RWPE2 (cell line): Measurements from ENCODE around the gene TBX10.

Experiments used
- ATAC-seq: fragments of 200-7000 bp; cut with Tn5 transposase; 3 replicates; pipeline ENCODE4 v1.9.1; 2021; ENCODE audit warnings: low read depth
- DNase-seq: peaks from one replicate; pipeline ENCODE4 v3.0.0-alpha.2; 2020; ENCODE audit warnings: low spot score
- H3K27ac ChIP-seq: fragments of 450-650 bp; 2 replicates; pipeline ENCODE4 v1.5.1; 2017; ENCODE audit warnings: mild to moderate bottlenecking; ENCODE audit not compliant: poor library complexity, severe bottlenecking
- H3K27me3 ChIP-seq: fragments of 250-450 bp; sonication (Bioruptor Pico); 2 replicates; pipeline ENCODE4 v1.5.1; 2021; ENCODE audit warnings: mild to moderate bottlenecking, moderate library complexity; ENCODE audit not compliant: insufficient read depth, poor library complexity, severe bottlenecking
- H3K36me3 ChIP-seq: fragments of 250-450 bp; sonication (Bioruptor Pico); 2 replicates; pipeline ENCODE4 v1.5.1; 2020; ENCODE audit warnings: low read depth, mild to moderate bottlenecking, moderate library complexity
- H3K4me1 ChIP-seq: fragments of 250-450 bp; sonication (Bioruptor Pico); 2 replicates; pipeline ENCODE4 v1.5.1; 2021; ENCODE audit warnings: mild to moderate bottlenecking, moderate library complexity; ENCODE audit not compliant: insufficient read depth, poor library complexity, severe bottlenecking
- H3K4me3 ChIP-seq: fragments of 250-450 bp; sonication (Bioruptor Pico); 2 replicates; pipeline ENCODE4 v1.5.1; 2021; ENCODE audit warnings: mild to moderate bottlenecking, moderate library complexity; ENCODE audit not compliant: severe bottlenecking
- H3K9me3 ChIP-seq: fragments of 250-450 bp; sonication (Bioruptor Pico); 2 replicates; pipeline ENCODE4 v1.5.1; 2021; ENCODE audit warnings: mild to moderate bottlenecking, moderate library complexity; ENCODE audit not compliant: severe bottlenecking
- TF ChIP-seq, protein P1 (sequence below): fragments of 450-650 bp; IDR thresholded peaks from one replicate; pipeline ENCODE4 v1.5.1; 2017; ENCODE audit warnings: mild to moderate bottlenecking, moderate library complexity; ENCODE audit not compliant: poor library complexity, severe bottlenecking

TBX10 gene

DNA sequence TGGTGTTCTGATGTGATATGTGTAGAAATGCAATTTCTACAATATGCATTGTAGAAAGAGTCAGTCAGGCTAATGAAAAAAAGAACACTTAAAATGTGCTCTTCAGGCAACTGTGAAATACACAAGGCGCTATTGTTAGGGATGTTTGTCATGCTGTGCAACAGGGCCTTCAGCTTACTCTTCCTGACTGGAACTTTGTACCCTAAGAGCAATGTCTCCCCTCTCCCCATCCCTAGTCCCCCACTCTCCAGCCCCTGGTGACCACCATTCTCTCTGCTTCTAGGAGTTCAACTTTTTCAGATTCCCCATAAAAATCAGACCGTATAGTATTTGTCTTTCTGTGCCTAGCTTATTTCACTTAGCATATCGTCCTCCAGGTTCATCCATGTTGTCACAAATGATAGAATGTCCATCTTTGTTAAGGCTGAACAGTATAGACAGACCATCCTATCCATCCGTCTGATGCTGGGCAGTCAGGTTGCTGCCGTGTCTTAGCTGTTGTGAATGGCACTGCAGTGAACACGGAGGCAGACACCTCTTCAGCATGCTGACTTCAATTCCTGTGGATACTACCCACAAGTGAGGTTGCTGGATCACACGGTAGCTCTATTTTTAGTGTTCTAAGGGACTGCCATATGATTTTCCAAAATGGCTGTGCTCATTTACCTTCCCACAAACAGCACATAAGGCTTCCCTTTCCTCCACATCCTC lies 22.2 kb downstream of the TBX10 start:
- H3K4me3 ChIP-seq: no peak overlapping the region
- no peaks in the 10 kb centered on the region for H3K4me1 ChIP-seq
- ATAC-seq: no peak
- no peak overlapping the region for H3K27ac ChIP-seq
- H3K9me3 ChIP-seq: no peaks in the 10 kb centered on the region
- no peaks in the 10 kb centered on the region for H3K27me3 ChIP-seq
- no peaks in the 10 kb centered on the region for H3K36me3 ChIP-seq
- TF ChIP-seq, protein P1, sequence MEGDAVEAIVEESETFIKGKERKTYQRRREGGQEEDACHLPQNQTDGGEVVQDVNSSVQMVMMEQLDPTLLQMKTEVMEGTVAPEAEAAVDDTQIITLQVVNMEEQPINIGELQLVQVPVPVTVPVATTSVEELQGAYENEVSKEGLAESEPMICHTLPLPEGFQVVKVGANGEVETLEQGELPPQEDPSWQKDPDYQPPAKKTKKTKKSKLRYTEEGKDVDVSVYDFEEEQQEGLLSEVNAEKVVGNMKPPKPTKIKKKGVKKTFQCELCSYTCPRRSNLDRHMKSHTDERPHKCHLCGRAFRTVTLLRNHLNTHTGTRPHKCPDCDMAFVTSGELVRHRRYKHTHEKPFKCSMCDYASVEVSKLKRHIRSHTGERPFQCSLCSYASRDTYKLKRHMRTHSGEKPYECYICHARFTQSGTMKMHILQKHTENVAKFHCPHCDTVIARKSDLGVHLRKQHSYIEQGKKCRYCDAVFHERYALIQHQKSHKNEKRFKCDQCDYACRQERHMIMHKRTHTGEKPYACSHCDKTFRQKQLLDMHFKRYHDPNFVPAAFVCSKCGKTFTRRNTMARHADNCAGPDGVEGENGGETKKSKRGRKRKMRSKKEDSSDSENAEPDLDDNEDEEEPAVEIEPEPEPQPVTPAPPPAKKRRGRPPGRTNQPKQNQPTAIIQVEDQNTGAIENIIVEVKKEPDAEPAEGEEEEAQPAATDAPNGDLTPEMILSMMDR: no peak
- no peak for DNase-seq

DNA sequence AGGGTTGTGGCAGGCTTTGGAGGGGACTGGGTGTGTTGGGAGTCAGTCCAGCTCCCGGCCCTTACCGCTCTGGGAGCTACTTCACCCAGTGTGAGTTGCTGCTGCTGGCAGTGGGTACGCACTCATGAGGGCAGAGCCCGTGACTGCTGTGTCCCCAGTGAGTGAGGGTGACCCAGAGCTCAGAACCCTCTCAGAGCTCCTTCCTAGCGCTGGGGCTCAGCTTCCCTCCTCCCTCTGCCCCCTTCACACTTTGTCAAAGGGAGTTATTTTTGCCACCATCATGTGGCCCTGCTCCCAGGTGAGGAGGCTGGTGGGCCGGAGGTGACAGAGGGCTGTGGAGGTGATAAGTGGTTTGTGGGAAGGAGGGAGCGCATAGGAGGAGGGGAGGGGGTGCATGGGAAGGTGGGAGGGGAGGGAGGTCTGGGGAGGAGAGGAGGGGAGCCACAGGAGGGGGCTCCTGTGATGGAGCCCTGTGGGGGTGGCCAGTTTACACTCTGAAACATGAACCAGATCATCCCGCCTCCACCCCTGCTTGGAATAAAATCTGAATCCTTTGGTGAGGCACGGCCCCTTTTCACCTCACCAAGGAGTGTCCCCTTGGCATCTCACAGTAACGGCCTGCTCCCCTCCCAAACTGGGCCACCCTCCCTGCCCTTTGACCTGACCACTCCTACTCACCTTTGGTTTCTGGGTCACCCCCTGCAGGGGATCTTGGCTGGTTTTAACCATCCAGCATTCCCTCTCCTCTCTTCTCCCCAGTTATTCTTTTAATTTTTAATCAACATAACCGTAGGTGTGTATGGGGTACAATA lies 22.9 kb downstream of the TBX10 start:
- DNase-seq: no peak
- H3K4me1 ChIP-seq: no peaks in the 10 kb centered on the region
- no peak overlapping the region for H3K27ac ChIP-seq

DNA sequence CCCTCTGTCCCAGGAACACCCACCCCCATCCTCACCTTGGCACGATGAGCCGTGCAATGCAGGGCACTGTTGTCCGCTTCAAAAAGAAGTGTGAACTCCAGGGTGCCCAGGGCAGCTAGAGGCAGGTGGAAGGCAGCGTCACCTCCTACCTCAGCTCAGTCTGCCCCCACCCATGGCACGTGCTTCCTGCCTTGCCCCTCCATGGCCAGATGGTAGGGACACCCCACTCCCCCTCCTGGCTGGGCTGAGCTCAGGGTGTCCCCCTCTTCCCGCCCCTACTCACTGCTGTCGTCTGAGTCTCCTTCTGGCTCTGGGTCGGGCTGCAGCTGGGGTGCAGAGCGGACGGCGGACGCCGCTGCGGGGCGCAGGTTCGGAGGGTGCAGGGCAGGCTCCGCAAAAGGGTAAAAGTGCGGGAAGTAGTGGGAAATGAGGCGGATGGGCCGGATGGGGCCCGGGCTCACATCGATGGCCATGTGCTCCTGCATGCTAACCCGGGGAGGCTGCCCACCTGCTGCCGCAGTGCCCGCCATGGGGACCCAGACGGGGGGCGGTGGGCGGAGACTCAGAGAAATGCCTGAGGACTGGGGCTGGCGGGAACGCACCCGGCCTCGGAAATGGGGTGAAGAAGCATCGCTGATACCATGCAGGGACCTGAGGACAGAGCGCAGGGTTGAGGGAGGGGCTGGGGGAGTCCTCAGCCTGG lies 23.7 kb downstream of the TBX10 start:
- no peaks in the 10 kb centered on the region for H3K4me1 ChIP-seq
- H3K27me3 ChIP-seq: no peaks in the 10 kb centered on the region
- H3K4me3 ChIP-seq: no peak overlapping the region
- DNase-seq (no peak), ATAC-seq (no peak)
- H3K36me3 ChIP-seq: peaks cover 8% of the 10 kb centered on the region; the same call in 1 of the 2 replicates
- TF ChIP-seq, protein P1: no peak
- no peak overlapping the region for H3K27ac ChIP-seq
- H3K9me3 ChIP-seq: no peaks in the 10 kb centered on the region

More for the DNA sequence above, 22.9 kb downstream of the TBX10 start:
- no peaks in the 10 kb centered on the region for H3K9me3 ChIP-seq
- no peak overlapping the region for H3K4me3 ChIP-seq
- ATAC-seq: no peak
- no peaks in the 10 kb centered on the region for H3K27me3 ChIP-seq
- H3K36me3 ChIP-seq: peaks cover 4% of the 10 kb centered on the region; the same call in 1 of the 2 replicates
- TF ChIP-seq, protein P1: no peak

DNA sequence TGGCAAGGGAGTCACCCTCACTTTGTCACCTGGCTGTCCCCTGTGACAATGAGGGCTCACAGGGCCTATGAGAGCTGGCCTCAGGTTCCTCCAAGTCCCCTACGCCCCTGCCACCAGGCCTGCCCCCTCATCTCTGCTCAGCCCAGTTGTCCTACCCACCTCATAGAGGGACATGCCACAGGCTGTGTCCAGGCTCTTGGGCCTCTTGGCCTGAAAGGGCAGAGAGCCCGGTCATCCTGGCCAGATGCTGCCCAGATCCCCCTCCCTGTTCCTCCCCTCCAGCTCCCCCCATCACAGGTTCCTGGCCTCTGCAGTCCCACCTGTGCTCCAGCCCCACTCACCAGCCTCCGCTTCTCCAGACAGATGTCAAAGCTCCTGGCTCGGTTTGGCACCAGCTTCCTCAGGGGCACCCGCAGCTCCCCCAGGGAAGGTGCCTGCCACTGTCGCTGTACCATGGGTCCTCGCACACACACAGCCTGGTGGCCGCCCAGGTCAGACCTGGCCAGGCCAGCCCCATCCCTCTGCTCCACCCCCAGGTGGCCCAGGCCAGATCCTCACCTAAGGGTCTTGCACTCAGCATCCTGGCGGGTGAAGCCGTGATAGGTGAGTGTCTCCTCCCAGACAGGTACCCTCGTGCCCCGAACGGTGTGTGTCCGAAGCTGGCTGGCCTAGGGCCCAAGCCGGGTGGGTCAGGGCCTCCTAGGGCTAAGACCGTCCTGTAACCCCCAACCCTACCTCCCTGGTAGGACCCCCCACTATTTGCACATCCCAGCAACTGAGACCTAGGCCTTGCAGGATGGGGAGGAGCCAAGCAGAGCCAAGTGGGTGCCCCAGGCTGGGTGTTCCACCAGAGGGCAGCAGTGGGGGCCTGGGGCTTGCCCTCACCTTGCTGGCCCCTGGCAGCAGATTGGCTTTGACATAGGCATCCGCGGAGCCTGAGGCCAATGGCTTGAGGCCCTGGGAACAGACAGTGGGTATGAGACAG lies 24.5 kb downstream of the TBX10 start:
- H3K27ac ChIP-seq: no peak overlapping the region
- peaks cover 13% of the 10 kb centered on the region for H3K36me3 ChIP-seq
- TF ChIP-seq, protein P1: peak; percentile 48

More for the DNA sequence above, 24.5 kb downstream of the TBX10 start:
- Histone ChIP-seq H3K9me3 (no peaks in the 10 kb centered on the region), H3K27me3 (no peaks in the 10 kb centered on the region), H3K4me3 (no peak overlapping the region), H3K4me1 (no peaks in the 10 kb centered on the region)
- ATAC-seq (peak; percentile 33; the same call in 2 of the 3 replicates), DNase-seq (peak; percentile 58)
